Thyroid gland (tissue), 4 donors: ENCODE results near the gene WDR86.

ENCODE experiments used
- POLR2A ChIP-seq, 2 donors: fragments of 450-650 bp; IDR thresholded peaks; one replicate each; pipeline ENCODE4 v1.6.1; 2017; ENCODE audit warnings: antibody characterized with exemption in 2 of 2, mild to moderate bottlenecking in 2 of 2, moderate library complexity in 1 of 2
- TF ChIP-seq, protein P1 (sequence below), 6 experiments: fragments of 200-600 bp in 3 of 6; fragments of 450-650 bp in 3 of 6; sonication (generic) in 3 of 6; IDR thresholded peaks; one replicate each; pipeline ENCODE4 v1.5.1; 2016 to 2019; ENCODE audit warnings: antibody characterized with exemption in 6 of 6, mild to moderate bottlenecking in 2 of 6, inconsistent platforms in 1 of 6, moderate library complexity in 1 of 6

DNA sequence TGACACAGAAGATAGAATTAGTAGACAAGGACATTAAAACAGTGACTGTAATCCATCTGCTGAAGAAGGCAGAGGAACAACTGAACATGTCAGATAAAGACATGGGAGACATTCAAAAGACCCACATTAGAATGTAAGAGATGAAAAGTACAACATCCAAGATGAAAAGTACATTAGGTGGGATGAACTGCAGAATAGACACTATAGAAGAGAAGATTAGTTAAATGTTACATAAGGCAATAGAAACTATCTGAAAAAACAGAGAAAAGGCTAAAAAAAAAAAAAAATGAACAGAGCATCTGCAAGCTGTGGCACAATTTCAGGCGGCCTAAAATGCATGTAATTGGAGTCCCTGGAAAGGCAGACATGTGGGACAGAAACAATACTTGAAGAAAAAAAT lies 46.7 kb downstream of the WDR86 start:
- TF ChIP-seq, protein P1, sequence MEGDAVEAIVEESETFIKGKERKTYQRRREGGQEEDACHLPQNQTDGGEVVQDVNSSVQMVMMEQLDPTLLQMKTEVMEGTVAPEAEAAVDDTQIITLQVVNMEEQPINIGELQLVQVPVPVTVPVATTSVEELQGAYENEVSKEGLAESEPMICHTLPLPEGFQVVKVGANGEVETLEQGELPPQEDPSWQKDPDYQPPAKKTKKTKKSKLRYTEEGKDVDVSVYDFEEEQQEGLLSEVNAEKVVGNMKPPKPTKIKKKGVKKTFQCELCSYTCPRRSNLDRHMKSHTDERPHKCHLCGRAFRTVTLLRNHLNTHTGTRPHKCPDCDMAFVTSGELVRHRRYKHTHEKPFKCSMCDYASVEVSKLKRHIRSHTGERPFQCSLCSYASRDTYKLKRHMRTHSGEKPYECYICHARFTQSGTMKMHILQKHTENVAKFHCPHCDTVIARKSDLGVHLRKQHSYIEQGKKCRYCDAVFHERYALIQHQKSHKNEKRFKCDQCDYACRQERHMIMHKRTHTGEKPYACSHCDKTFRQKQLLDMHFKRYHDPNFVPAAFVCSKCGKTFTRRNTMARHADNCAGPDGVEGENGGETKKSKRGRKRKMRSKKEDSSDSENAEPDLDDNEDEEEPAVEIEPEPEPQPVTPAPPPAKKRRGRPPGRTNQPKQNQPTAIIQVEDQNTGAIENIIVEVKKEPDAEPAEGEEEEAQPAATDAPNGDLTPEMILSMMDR (IDR thresholded peaks at IDR 0.05): no peak
- TF ChIP-seq POLR2A (IDR thresholded peaks at IDR 0.05): no peak
